HuH-7.5 (cell line): ENCODE measurements around the gene AGA.

Experiments
- DNase-seq: peaks from one replicate; pipeline ENCODE4 v3.0.0; 2011; ENCODE audit warnings: low spot score

AGA gene

DNA sequence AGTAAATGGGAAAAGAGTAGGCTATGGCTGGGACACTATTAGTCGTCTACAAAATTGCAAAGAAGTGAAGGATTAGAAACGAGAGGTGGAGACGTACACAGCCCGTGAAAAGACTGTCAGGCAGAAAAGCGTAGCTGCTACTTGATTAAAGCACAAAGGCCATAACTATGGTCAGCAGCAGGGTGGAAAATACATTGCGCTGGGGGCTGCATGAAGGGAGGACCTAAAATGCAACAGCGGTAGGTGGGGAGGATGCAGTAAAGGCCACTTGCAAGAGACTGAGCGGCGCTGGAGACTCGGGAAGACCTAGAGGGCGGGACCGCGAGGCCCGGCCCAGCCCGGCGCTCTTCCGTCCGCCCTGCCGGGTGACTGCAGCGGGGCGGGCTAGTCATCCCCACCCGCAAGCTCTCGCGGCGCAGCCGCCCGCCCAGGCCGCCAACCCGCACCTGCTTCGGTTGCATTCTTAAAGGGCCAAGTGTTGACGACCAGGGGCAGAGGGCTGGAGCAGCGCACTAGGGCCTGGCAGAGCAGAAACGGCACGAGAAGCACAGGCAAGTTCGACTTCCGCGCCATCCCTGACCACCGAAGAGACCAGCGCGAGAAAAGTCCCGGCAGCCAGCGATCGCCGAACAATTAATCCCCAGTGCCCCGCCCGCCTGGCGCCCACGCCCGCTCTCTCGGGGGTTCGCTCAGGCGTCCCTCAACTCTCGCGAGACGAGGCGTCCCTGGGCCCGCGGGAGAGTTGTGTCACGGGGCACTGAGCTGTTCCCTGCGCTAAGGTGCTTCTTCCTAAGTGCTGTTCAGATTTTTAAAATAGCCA lies at the start of gene AGA:
AGA (minus strand) TSS at position 635 of the 820 bp plus-strand sequence; CDS start at position 573, 62 bp downstream.
- peak; percentile 80 for DNase-seq

DNA sequence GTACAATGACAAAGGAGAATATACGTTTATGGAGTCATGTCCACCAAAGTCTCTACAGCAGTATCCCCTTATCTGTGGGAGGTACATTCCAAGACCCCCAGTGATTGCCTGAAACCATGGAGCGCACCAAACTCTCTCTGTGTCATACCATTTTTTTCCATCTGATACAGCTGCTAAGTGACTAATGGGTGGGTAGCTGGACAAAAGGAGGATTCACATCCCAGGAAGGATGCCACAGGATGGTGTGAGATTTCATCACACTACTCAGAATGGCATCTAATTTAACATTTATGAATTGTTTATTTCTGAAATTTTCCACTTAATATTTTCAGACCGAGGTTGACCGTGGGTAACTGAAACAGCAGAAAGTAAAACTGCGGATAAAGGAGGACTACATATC lies 49.8 kb upstream of the AGA start:
- DNase-seq: no peak

DNA sequence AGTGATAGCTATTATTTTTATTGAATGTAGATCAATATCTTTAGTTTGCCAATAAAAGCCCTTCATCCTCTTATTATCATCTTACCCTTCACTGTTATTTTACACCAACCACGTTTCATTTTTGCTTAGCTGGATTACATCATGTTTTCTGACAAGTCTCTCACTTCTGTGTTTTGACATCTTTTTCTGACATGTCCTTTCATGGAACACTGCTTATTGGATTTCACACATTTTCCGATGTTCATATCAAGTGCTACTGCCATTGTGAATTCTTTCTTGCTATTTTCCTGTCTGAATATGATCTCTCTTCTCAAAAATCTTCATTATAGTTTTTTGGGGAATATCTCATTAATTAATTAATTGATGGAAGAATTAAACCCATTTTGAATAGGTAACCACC lies 48.5 kb upstream of the AGA start:
- no peak for DNase-seq

DNA sequence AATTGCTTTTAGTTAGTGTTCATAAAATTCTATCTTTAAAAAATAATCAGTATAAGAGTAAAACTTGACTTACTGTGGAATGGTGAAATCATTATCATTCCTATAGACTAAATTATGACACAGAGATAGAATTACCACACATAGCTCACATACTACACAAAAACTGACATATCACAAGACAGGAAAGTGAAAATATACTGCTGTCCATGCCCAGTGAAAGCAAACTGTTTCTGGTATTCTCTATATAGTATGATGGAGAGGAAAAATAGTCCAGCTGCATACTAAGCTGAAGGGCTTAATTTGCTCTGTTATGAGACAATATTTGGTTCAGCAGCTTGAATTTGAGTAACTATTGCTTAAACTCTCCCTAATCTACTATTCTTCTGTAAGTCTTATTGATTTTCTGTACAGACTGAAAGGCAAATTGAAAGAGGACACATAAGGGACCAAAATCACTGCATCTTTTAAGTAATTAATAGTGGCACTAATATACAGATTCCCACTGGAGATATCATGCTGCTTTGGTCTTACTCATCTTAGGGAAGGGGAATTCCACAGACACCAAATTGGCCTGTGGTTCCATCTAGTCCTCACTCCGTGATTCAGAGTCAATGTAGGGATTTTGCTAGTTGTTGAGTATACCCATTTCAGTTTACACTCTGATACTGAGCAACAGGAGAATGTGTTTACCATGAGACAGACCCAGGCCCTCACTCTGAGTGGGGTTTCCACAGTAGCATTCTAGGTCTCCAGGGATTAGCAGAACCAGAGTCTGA lies 47.4 kb upstream of the AGA start:
- no peak for DNase-seq

DNA sequence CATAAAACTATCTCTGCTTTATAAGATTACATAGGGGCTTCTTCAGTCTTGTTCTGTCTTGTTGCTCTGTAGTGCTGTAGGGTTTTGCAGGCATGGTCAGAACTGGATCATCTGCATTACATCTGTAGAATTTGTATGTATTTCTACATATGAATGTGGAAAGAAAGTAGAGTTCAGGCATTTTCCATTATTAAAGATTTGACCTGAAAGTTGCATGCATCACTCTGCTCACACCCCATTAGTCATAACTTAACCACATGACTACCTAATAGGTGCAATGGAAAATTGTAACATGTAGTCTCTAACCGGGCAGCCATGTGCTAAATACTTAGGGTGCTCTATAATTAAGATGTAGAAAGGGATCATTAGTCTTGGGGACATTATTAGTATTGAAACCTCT lies 45.7 kb upstream of the AGA start:
- no peak for DNase-seq

DNA sequence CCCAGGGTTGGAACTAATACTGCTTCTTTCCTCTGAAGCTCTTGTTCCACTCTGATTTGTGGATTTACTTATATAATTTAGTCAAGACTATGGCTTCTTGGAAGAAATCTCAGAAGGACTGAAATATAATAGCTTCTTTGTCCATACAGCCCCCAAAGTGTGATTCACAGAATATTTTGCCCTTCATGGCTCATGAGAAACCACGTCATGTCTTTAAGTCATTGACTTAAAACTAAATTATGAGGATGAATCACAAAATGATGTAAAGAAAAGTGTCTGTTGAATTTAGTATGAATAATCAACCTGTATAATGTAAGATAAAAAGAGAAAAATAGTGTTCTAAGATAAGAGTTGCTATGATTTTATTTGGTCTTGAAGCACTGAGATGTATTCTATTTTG lies 43.3 kb upstream of the AGA start:
- no peak for DNase-seq

DNA sequence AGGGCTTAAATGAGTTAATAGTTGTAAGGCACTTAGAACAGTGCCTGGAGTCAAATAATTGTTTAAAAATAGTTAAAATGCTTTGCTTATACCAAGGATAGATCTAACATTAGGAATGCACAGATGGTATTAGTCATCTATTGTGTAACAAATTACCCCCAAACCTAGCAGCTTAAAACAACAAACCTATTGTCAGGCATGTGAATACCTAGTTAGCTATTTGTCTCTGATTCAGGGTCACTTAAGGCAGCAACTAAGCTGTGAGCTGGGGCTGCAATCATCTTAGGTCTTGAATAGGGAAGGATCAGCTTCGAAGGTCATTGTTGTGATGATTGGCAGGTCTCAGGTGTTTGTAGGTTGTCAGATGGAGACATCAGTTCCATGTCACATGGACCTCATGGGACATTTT lies 42.4 kb upstream of the AGA start:
- DNase-seq: no peak

DNA sequence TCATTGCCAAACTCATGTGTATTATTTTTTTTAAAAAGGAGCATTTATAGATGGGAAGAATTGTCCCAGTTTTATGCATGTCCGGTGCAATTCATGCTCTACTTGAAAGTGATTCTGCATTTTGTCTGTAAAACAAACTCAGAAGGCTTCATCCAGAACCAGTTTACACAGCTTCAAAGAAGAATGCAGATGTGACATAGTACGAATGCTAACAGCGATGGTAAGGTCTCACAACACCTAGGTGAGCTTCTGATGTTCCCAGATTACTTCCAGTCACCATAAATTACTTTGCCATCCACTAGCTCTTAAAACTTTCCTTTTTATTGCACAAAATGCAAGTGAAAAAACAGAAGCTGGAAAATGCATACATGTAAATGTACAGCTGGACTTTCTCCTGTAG lies 41.5 kb upstream of the AGA start:
- DNase-seq: no peak

DNA sequence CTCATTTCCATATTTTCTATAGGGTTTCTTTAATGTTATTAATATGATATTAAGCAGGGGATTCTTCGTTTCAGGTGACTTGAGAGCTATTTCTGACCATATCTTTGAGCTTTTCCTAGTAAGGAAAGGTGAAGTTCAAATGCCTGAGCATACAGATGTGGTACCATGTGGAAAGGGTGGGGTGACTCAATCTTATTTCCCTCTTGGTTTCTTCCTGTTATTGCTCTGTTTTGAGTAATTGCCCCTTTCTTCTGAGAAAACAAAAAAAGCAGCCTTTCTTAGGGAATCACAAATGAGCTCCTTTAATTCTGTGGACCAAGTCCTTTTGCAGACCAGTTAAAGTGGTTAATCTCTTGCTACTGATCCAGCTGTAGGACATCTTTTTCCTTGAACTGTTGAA lies 41.0 kb upstream of the AGA start:
- DNase-seq: no peak

DNA sequence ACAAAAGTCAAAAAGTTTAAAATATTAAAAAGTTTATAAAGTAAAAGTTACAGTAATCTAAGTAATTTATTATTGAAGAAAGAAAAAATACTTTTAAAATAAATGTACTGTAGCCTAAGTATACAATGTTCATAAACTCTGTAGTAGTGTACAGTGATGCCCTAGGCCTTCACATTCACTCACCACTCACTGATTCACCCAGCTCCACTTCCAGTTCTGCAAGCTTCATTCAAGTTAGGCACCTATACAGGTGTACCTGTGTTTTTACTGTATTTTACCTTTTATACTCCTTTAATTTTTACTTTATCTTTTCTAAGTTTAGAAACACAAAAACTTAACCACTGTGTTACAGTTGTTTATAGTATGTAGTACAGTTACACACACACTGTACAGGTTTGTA lies 40.1 kb upstream of the AGA start:
- DNase-seq: no peak

DNA sequence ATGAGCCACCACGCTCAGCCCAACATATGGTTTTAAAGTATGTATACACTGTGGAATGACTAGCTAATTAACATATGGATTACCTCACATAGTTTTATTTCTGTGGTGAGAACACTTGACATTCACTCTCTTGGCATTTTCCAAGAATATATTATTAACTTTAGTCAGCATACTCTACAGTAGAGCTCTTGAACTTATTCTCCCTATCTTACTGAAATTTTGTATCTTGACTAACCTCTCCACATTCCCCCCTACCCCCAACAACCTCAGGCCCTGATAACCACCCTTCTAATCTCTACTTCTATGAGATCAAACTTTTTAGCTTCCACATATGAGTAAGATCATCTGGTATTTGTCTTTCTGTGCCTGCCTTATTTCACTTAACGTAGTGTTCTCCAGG lies 38.6 kb upstream of the AGA start:
- no peak for DNase-seq

DNA sequence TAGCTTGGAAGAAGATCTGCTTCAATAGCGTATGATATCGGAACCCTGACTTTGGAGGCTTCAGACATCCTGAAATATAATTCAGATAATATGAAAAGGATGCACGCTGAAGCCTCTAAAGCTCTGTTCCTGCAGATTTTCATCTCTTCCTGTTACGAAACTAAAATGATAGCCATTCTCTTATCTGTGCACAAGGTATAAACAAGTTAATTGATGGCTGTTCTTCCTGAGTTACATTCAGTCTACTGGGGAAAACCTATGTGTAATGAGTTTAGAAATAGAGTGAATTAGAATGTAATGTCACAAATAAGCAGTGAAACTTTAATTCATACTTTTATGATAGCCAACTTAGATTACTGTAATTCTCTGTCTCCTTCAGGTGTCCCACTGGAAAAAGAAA lies 36.8 kb upstream of the AGA start:
- no peak for DNase-seq

DNA sequence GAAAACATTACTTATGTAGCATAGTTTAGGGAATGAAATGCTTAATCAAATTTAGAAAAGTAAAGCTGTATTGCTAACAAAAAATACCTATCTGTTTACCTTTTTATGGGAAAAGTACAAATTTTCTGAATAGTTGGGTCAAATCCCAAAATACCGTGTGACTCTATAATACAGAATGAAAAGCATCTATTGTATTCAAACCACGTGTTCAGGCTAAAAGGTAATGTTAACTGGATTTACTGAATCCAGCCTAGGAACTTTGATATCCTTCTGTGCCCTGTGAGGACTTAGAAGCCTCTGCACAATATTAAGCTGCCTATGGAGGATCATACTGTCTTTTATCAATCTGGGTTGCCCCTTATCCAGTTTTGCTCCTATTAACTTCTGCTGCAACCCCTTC lies 36.3 kb upstream of the AGA start:
- no peak for DNase-seq

DNA sequence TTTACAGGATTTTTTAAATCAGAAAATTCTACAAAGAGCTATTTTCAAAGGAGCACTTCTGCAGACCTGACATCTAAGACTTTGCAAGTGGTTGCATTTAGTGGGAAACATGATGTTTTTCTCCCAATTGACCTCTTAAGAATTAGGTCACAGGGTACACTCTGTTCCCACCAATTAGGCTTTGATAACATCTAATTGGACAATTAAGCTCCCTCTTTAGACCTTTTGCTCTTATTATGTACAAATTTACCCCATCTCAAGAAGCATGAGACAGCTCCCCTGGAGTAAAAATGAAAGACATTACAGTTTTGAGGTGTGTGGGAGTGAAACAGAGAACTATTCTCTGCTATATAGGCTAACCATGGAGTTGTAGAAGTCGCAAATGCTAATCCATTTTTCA lies 31.8 kb upstream of the AGA start:
- DNase-seq: no peak

DNA sequence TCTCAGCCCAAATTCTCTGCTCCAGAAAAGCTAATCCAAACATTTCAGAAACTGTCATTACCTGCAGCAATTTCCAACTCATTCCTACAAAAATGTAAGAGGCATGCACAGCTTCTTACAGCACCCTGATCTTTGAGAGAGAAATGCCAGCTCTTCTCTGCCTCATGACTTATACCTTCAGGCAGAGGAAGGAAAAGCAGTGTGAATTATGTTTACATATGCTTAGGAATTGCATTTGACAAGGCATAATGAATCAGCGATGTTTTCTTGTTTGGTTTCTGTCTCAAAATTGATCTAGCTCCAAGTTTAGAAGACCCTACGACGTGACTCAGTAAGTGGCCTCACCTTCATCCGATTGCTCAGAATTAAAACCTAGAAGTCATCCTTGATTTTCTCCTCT lies 21.8 kb upstream of the AGA start:
- no peak for DNase-seq

DNA sequence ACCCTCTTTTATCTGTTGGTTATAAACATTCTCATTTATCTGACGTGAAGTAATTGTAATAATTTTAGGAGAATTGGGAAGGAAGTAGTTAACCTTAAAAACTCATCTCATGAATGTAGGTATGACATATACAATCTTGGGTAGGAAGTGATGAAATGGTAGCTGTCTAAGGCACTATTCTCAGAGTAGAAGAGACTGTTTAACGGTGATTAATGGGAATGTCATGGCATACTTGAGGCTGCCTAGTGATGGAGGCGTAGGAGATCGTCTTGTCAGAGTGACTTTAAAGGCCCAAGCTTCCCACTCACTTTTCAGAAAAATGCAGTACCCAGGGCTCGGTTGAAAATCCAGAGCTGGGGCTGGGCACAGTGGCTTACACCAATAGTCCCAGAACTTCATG lies 19.4 kb upstream of the AGA start:
- DNase-seq: no peak

DNA sequence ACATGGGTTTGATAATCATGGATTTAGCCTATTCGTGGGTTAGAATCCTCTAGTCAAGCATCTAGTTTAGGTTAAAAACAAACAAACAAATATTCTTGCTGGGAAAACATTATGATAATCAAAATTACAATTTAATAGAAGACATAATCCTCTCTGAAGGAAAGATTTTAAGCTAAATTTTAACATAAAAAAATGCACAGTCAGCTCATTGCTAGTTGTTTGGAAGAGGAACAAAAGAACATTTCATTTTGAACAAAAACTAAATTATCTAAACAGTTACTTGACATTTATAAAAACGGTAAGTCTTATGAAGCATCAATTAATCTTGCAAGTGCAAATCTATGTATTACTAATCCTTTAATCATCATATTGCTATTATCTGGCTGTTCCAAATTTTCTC lies 18.2 kb upstream of the AGA start:
- DNase-seq: no peak

DNA sequence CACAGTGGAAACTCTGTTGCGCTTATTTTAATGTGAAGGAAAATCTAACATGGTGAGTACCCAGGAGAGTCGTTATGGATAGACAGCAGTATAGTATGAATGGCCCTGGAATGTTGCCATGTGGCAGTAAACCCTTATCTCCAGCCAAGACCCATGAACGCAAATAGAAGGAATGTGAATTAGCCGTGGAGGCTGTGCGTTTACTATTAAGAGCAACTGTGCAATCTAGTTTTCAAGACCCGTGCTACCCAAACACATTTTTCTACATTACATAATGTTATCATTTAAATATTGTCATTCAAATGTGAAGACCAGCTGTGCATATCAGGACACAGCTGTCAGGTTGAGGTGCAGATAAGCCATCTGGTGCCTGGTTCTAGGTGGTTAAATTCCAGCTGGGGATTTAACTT lies 13.3 kb upstream of the AGA start:
- no peak for DNase-seq

DNA sequence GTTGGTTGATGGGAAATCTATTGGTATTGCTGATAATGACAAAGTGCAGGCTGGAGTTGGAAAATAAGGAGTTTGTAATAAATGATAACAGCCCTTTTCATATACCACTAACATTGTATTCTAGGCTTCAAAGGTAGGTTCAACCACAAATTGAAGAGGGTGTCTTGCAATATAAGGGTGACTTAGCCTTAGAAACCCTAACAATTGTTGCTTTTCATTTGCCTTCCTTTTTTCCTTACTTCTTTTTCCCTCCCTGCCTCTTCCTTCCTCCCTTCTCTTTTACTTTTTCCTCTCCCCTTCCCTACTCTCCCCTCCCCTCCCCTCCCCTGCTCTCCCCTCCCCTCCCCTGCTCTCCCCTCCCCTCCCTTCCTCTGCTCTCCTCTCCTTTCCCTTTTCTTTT lies 10.9 kb upstream of the AGA start:
- DNase-seq: no peak

DNA sequence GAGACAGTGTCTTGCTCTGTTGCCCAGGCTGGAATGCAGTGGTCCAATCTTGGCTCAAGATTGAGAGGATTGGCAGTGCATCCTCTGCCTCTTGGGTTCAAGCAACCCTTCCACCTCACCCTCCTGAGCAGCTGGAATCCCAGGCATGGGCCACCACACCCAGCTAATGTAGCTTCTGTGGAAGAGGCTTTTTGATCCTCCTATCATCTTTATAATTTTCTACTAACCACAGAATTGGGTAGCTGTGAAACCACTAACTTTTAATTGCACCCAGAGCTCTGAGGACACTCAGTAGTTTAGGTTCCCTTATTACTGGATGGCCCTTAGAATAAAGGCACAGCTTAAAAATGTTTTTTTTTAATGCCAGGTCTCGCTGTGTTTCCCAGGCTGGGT lies 8.9 kb upstream of the AGA start:
- DNase-seq: no peak

DNA sequence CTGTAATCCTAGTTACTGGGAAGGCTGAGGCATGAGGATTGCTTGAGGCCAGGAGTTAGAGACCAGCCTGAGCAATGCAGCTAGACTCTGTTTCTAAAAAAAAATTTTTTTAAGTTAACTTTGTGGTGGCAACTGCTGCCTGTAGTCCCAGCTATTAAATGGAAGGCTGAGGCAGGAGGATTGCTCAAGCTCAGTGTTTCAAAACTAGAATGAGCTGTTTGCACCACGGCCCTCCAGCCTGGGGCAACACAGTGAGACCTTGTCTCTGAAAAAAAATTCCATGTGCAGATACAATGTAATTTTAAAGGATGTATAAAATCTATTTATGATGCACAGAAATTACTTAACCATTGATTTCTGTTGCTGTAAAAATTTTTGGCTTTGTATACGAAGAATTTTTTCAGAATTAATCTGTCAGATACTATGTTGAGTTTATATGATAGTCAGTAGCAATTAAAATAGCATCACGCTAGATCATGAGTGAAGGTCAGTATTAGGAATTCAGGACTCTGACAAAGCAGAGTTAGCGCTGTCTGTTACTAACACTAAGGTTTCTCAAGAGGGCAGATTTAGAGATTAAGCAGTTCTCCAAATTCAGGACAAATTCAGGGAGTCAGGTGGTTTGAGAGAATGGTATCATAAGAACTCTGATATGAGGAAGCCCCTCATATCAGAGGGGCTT lies 8.3 kb upstream of the AGA start:
- DNase-seq: no peak

DNA sequence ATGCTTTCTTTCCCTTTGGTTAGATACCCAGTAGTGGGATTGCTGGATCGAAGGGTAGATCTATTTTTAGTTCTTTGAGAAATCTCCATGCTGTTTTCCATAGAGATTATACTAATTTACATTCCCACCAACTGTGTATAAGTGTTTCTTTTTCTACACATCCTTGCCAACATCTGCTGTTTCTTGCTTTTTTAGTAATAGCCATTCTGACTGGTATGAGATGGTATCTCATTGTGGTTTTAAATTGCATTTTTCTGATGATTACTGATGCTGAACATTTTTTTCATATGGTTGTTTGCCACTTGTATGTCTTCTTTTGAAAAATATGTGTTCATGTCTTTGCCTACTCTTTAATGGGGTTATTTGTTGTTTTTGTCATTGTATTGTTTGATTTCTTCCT lies 6.6 kb upstream of the AGA start:
- DNase-seq: no peak

DNA sequence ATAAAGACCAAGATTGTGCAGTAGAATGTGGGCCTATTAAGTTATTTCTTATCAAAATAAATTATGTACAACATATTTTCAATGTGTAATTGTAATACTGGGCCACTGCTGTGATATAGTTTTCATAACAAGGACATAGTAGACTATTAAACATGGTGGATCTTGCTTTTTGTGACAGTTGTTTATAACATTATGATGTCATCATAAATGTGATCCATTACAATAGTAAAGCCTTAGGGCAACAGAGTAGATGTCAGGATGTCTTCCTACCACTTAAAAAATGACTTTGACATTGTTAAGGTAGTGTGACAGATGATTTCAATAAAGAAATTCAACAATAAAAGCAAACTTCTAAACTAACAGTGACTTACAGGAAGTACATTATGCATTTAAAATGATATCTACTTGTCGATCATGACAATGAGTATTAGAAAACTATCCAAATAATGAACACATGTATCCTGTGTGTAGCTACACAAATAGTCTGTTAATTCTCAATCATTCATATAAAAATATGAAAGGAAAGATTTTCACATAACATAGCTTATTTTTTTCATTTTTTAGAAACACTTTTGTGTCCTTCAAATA lies 5.3 kb upstream of the AGA start:
- DNase-seq: no peak
